Body of pancreas (tissue), 4 donors: ENCODE results near the gene NELFB. TPM values are rescaled to one million over a fixed set of nuclear protein-coding genes. Genes with fewer than 3 reads are reported as not detected.

ENCODE experiments used
- ATAC-seq: fragments of 150-250 bp; one replicate; pipeline ENCODE4 v1.9.1; 2016
- DNase-seq, 4 donors: peaks; one replicate each; pipeline ENCODE4 v3.0.0-alpha.2; 2019
- H3K27ac ChIP-seq, 4 donors: fragments of 200-600 bp; sonication (generic); 1 replicate in 3 of 4; 2 replicates in 1 of 4; pipeline versions ENCODE4 v1.5.1 to v1.6.1; 2016 to 2019; ENCODE audit warnings: mild to moderate bottlenecking in 1 of 4, mixed read lengths in 1 of 4, moderate library complexity in 1 of 4
- H3K27me3 ChIP-seq, 2 donors: fragments of 200-600 bp; sonication (generic); one replicate each; pipeline ENCODE4 v1.6.0; 2016; ENCODE audit warnings: mild to moderate bottlenecking in 1 of 2
- H3K36me3 ChIP-seq, 2 donors: fragments of 200-600 bp; sonication (generic); replicated peaks in 1 of 2; 2 replicates each; pipeline ENCODE4 v1.5.1; 2016; ENCODE audit warnings: low read depth in 2 of 2; ENCODE audit not compliant: insufficient read depth in 1 of 2
- H3K4me1 ChIP-seq: fragments of 200-600 bp; sonication (generic); one replicate; pipeline ENCODE4 v1.6.0; 2016
- H3K4me3 ChIP-seq, 2 donors: fragments of 200-600 bp; sonication (generic); 1 replicate in 1 of 2; 2 replicates in 1 of 2; pipeline ENCODE4 v1.5.1; 2016 to 2019
- H3K9me3 ChIP-seq, 3 donors: fragments of 200-600 bp; sonication (generic); 1 replicate in 2 of 3; 2 replicates in 1 of 3; pipeline ENCODE4 v1.5.1; 2016
- CTCF ChIP-seq, 7 experiments: fragments of 450-650 bp in 4 of 7; fragments of 200-600 bp in 3 of 7; sonication (generic) in 3 of 7; IDR thresholded peaks; one replicate each; pipeline ENCODE4 v1.5.1; 2016 to 2019; ENCODE audit warnings: antibody characterized with exemption in 7 of 7
- POLR2A ChIP-seq, 3 donors: fragments of 450-650 bp; IDR thresholded peaks; one replicate each; pipeline ENCODE4 v1.6.1; 2016; ENCODE audit warnings: antibody characterized with exemption in 3 of 3, mild to moderate bottlenecking in 2 of 3
- WGBS, 2 donors: methylation state at CpG; one replicate each; pipeline ENCODE4 v1.1.5; 2017; 5-methylcytosine and 5-hydroxymethylcytosine counted together
- intact Hi-C: fragments of 100-400 bp; cut with DNase I; formaldehyde crosslinking; loops from one replicate; pipeline ENCODE4 v1.15.1; 2023
- total RNA-seq, 2 donors: library from RNA; depleted of rRNA; stranded (reverse); fragments of >200 nt; gene quantifications; one replicate each; pipeline ENCODE4 v1.1.0, GENCODE V29; 2016

The NELFB gene
- total RNA-seq, 2 donors from 2014 or later, result 31.3 to 34.2 TPM

- no peaks in the 10 kb centered on the region for H3K27me3 ChIP-seq
- intact Hi-C loops, result no loop called here
These were observed 41.7 kb upstream of the NELFB start for GRCh38 chr9:137213160-137214060.

DNA sequence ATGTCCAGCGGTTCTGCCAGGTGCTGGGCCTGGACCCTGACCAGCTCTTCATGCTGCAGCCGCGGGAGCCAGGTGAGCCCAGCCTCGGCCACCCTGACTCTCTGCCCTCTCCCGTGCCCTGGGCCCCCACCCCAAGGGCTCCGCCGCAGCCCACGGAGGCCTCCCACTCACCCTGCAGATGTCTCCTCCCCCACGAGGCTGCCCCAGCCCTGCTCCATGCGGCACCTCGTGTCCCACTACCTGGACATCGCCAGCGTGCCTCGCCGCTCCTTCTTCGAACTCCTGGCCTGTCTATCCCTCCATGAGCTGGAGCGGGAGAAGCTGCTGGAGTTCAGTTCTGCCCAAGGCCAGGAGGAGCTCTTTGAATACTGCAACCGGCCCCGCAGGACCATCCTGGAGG is 40.5 kb upstream of the NELFB start:
- no peak overlapping the region for H3K4me3 ChIP-seq
- no peak for ATAC-seq
- no peaks in the 10 kb centered on the region for H3K9me3 ChIP-seq
- 89 to 95% methylated on average over 18 of the region's 19 CpGs for WGBS, 2 donors
- DNase-seq, result no peak
- H3K4me1 ChIP-seq, result peaks cover 30% of the 10 kb centered on the region
- TF ChIP-seq CTCF (IDR thresholded peaks at IDR 0.05) (no peak), POLR2A (IDR thresholded peaks at IDR 0.05) (no peak)
- intact Hi-C loops, result no loop called here
- H3K27me3 ChIP-seq, result no peaks in the 10 kb centered on the region
- no peaks in the 10 kb centered on the region for H3K36me3 ChIP-seq
- H3K27ac ChIP-seq, result no peak overlapping the region

More at GRCh38 chr9:137213160-137214060, 41.7 kb upstream of the NELFB start:
- Histone ChIP-seq H3K4me3 (no peak overlapping the region), H3K9me3 (no peaks in the 10 kb centered on the region), H3K36me3 (no peaks in the 10 kb centered on the region), H3K4me1 (peaks cover 18% of the 10 kb centered on the region), H3K27ac (no peak overlapping the region)
- DNase-seq (no peak), ATAC-seq (no peak)
- WGBS, 2 donors, result 89 to 94% methylated on average over 34 to 43 of the region's 49 CpGs
- TF ChIP-seq CTCF (IDR thresholded peaks at IDR 0.05), result peak in 1 of 7 experiments; percentile 17
- no peak for TF ChIP-seq POLR2A (IDR thresholded peaks at IDR 0.05)

DNA sequence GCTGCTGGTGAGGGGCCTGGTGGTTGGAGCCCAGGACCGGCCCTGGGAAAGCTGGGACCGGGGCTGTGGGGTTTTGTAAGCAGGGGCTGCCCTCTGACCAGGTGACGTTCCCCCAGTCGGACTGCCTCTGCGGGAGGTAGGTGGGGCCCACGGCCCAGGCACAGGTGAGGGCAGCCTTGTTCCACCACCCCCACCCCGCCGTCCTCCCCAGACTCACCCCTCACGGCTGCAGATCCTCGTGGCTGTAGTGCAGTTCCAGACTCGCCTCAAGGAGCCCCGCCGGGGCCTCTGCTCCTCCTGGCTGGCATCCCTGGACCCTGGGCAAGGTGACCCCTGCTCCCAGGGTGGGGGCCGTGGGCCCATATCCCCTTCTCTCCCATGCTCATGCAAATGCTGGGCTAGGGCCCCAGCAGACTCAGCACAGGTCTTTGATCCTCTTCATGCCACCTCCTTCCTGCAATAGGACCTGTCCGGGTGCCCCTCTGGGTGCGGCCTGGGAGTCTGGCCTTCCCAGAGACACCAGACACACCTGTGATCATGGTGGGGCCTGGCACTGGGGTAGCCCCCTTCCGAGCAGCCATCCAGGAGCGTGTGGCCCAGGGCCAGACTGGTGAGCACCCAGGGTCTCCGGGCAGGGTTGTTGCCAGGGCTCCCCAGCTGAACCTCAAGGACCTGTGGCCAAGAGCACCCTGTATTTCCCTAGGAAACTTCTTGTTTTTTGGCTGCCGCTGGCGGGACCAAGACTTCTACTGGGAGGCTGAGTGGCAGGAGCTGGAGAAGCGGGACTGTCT is 39.7 kb upstream of the NELFB start:
- no peak for TF ChIP-seq POLR2A (IDR thresholded peaks at IDR 0.05)
- no peak for TF ChIP-seq CTCF (IDR thresholded peaks at IDR 0.05)
- Histone ChIP-seq H3K27me3 (no peaks in the 10 kb centered on the region), H3K27ac (no peak overlapping the region), H3K4me3 (no peak overlapping the region), H3K9me3 (no peaks in the 10 kb centered on the region), H3K4me1 (peaks cover 38% of the 10 kb centered on the region), H3K36me3 (no peaks in the 10 kb centered on the region)
- DNase-seq, result no peak
- no peak for ATAC-seq
- intact Hi-C loops, result no loop called here
- WGBS, 2 donors, result 96 to 100% methylated on average over 4 to 17 of the region's 22 CpGs

GRCh38 chr9:137216188-137216965 is 38.8 kb upstream of the NELFB start:
- Histone ChIP-seq H3K27me3 (no peaks in the 10 kb centered on the region), H3K9me3 (no peaks in the 10 kb centered on the region), H3K4me3 (no peak overlapping the region), H3K27ac (peak overlapping the region in 3 of 4 donors; percentile 79 to 82 (median 81)), H3K4me1 (peaks cover 39% of the 10 kb centered on the region), H3K36me3 (no peaks in the 10 kb centered on the region)
- no peak for DNase-seq
- no peak for ATAC-seq
- TF ChIP-seq POLR2A (IDR thresholded peaks at IDR 0.05), result no peak
- TF ChIP-seq CTCF (IDR thresholded peaks at IDR 0.05), result no peak
- intact Hi-C loops, result no loop called here
- whole genome bisulfite sequencing, 2 donors, result 86 to 93% methylated on average over 13 to 22 of the region's 30 CpGs
